GM12878 (cell line): ENCODE data around the gene COL25A1. TPM values are rescaled to one million over a fixed set of nuclear protein-coding genes. Genes with fewer than 3 reads are reported as not detected.

Experiments used
- ATAC-seq: fragments of 200-7000 bp; cut with Tn5 transposase; 3 replicates; pipeline ENCODE4 v1.9.1; 2020; ENCODE audit warnings: mild to moderate bottlenecking, moderate library complexity
- BruUV-seq: library from RNA; stranded (reverse); fragments of 400-500 nt; replicated peaks from 2 replicates; lab custom pipeline; 2021; lab: Mats Ljungman, UMichigan
- CTCF ChIA-PET: fragments of 300-600 bp; sonication (Branson Sonifier 250); formaldehyde crosslinking; extraction: SDS; loops from one replicate; lab custom pipeline; 2021; ENCODE audit warnings: inconsistent platforms; lab: Yijun Ruan, JAX
- POLR2A ChIA-PET: fragments of 350-600 bp; formaldehyde crosslinking; extraction: SDS; loops from one replicate; lab custom pipeline; 2021; ENCODE audit warnings: inconsistent platforms; lab: Charles Lee
- RAD21 ChIA-PET: fragments of 300-600 bp; sonication (Branson Sonifier 250); formaldehyde crosslinking; loops from one replicate; lab custom pipeline; 2023; ENCODE audit warnings: antibody characterized with exemption; ENCODE audit not compliant: unreplicated experiment; lab: Charles Lee
- SMC1A ChIA-PET: fragments of 300-600 bp; sonication (Branson Sonifier 250); formaldehyde crosslinking; loops from one replicate; lab custom pipeline; 2023; ENCODE audit not compliant: unreplicated experiment, uncharacterized antibody; lab: Charles Lee
- DNase-seq: peaks from one replicate; pipeline ENCODE4 v3.0.0-alpha.2; 2011; ENCODE audit warnings: low read depth, low spot score
- FAIRE-seq: peaks from 3 replicates; lab custom pipeline; 2011; peaks lifted over from hg19 to GRCh38; lab: Jason Lieb, UNC
- H2AFZ ChIP-seq: 2 replicates; pipeline ENCODE4 v1.6.0; 2011; ENCODE audit warnings: low read depth, low read length, control low read depth; ENCODE audit not compliant: control insufficient read depth
- H3K27ac ChIP-seq: 2 replicates; pipeline ENCODE4 v1.5.1; 2011; ENCODE audit warnings: control low read depth; ENCODE audit not compliant: control insufficient read depth, insufficient read depth
- H3K27me3 ChIP-seq, 2 experiments: replicated peaks in 1 of 2; 2 replicates each; pipeline versions ENCODE4 v1.6.0 to v1.6.1; 2011; ENCODE audit warnings: low read length in 1 of 2; ENCODE audit not compliant: control insufficient read depth in 2 of 2, insufficient read depth in 2 of 2
- H3K36me3 ChIP-seq, 2 experiments: 2 replicates each; pipeline ENCODE4 v1.5.1; 2011; ENCODE audit warnings: low read length in 1 of 2; ENCODE audit not compliant: control insufficient read depth in 2 of 2, insufficient read depth in 2 of 2
- H3K4me1 ChIP-seq: 2 replicates; pipeline ENCODE4 v1.6.1; 2011; ENCODE audit warnings: mild to moderate bottlenecking, low read length, moderate library complexity, mixed read lengths; ENCODE audit not compliant: control insufficient read depth, insufficient read depth
- H3K4me2 ChIP-seq: 2 replicates; pipeline ENCODE4 v1.6.0; 2011; ENCODE audit warnings: control low read depth; ENCODE audit not compliant: control insufficient read depth, insufficient read depth
- H3K4me3 ChIP-seq: fragments of 200-600 bp; sonication (generic); 2 replicates; pipeline ENCODE4 v1.5.1; 2016
- H3K79me2 ChIP-seq: 2 replicates; pipeline ENCODE4 v1.6.0; 2011; ENCODE audit warnings: low read length; ENCODE audit not compliant: control insufficient read depth, insufficient read depth
- H3K9ac ChIP-seq: 2 replicates; pipeline ENCODE4 v1.8.0; 2011; ENCODE audit warnings: low read length, control low read depth, mixed read lengths; ENCODE audit not compliant: control insufficient read depth, insufficient read depth
- H3K9me3 ChIP-seq: replicated peaks from 3 replicates; pipeline ENCODE4 v1.5.1; 2011; ENCODE audit warnings: mild to moderate bottlenecking, low read length; ENCODE audit not compliant: control insufficient read depth, insufficient read depth
- H4K20me1 ChIP-seq: 2 replicates; pipeline ENCODE4 v1.6.0; 2011; ENCODE audit not compliant: control insufficient read depth, insufficient read depth
- ASH2L ChIP-seq: fragments of 300-600, 200-600 bp; sonication (generic); IDR thresholded peaks from 2 replicates; pipeline ENCODE4 v1.6.1; 2017; ENCODE audit warnings: low read depth, mild to moderate bottlenecking, borderline replicate concordance
- CBX3 ChIP-seq: fragments of 200-600 bp; sonication (generic); IDR thresholded peaks from 2 replicates; pipeline ENCODE4 v1.6.1; 2016; ENCODE audit warnings: low read depth, borderline replicate concordance
- EP300 ChIP-seq, 2 experiments: fragments of 150-350 bp in 1 of 2; IDR thresholded peaks; 2 replicates each; pipeline ENCODE4 v1.6.1; 2011 to 2012; ENCODE audit warnings: low read depth in 2 of 2, low read length in 2 of 2, borderline replicate concordance in 1 of 2, improper control_type of control experiment in 1 of 2, inconsistent platforms in 1 of 2; ENCODE audit not compliant: control insufficient read depth in 1 of 2
- GABPA ChIP-seq: IDR thresholded peaks from 2 replicates; pipeline ENCODE4 v1.6.1; 2014; ENCODE audit warnings: antibody characterized with exemption, low read depth, mild to moderate bottlenecking, inconsistent platforms
- IRF5 ChIP-seq: fragments of 450-650 bp; IDR thresholded peaks from 2 replicates; pipeline ENCODE4 v1.6.1; 2017; ENCODE audit warnings: borderline replicate concordance
- MTA3 ChIP-seq: IDR thresholded peaks from 2 replicates; pipeline ENCODE4 v1.6.1; 2012; ENCODE audit warnings: low read length, inconsistent platforms, borderline replicate concordance
- MYB ChIP-seq: fragments of 150-350 bp; IDR thresholded peaks from 2 replicates; pipeline ENCODE4 v1.6.1; 2014; ENCODE audit warnings: mild to moderate bottlenecking, low read depth, low read length, borderline replicate concordance
- NBN ChIP-seq: fragments of 450-650 bp; IDR thresholded peaks from 2 replicates; pipeline ENCODE4 v1.6.1; 2016
- RB1 ChIP-seq: fragments of 450-650 bp; formaldehyde crosslinking; IDR thresholded peaks from 2 replicates; pipeline ENCODE4 v1.6.1; 2017; ENCODE audit warnings: mild to moderate bottlenecking, borderline replicate concordance
- SMAD5 ChIP-seq: IDR thresholded peaks from 2 replicates; pipeline ENCODE4 v1.6.1; 2016; ENCODE audit warnings: antibody characterized with exemption, low read depth
- SPI1 ChIP-seq: IDR thresholded peaks from 2 replicates; pipeline ENCODE4 v1.6.1; 2011; ENCODE audit warnings: low read depth, mild to moderate bottlenecking, low read length, moderate library complexity, borderline replicate concordance; ENCODE audit not compliant: insufficient read depth
- TAF1 ChIP-seq: IDR thresholded peaks from 2 replicates; pipeline ENCODE4 v1.6.1; 2011; ENCODE audit warnings: mild to moderate bottlenecking, low read depth, low read length, borderline replicate concordance
- YY1 ChIP-seq: IDR thresholded peaks from 2 replicates; pipeline ENCODE4 v1.6.1; 2011; ENCODE audit warnings: low read depth, mild to moderate bottlenecking, low read length
- ZNF687 ChIP-seq: fragments of 450-650 bp; IDR thresholded peaks from 2 replicates; pipeline ENCODE4 v1.6.1; 2017; ENCODE audit warnings: mild to moderate bottlenecking, moderate library complexity
- WGBS: methylation state at CpG from one replicate; pipeline ENCODE4 v1.1.6; 2016; ENCODE audit warnings: low lambda C conversion rate; ENCODE audit not compliant: insufficient replicate concordance, insufficient coverage; ENCODE audit errors: missing lambda C conversion rate; 5-methylcytosine and 5-hydroxymethylcytosine counted together
- in situ Hi-C: fragments of 300-500 bp; cut with MboI; formaldehyde crosslinking; loops from 9 replicates; pipeline ENCODE4 v1.14.3; 2018; ENCODE audit warnings: mixed read lengths
- intact Hi-C: fragments of 100-400 bp; cut with micrococcal nuclease; formaldehyde crosslinking; loops from one replicate; pipeline ENCODE4 v1.14.2; 2022; ENCODE audit not compliant: unreplicated experiment
- polyA plus RNA-seq, 11 experiments: library from polyadenylated mRNA; depleted of rRNA in 4 of 11; unstranded in 6 of 11; stranded (reverse) in 5 of 11; fragments of >200 nt; fragmentation: Nextera tagmentation in 4 of 11; fragmentation: Illumina TruSeq in 1 of 11; extraction: Ambion mirVana in 4 of 11; extraction: Trizol in 1 of 11; gene quantifications; 1 replicate in 1 of 11; 2 replicates in 10 of 11; pipeline versions ENCODE4 v1.2.1 to v1.2.3, GENCODE V29; 2011 to 2016; ENCODE audit warnings: inconsistent platforms in 2 of 11, missing spikeins in 2 of 11, low read depth in 1 of 11
- total RNA-seq, 4 experiments: library from RNA; depleted of rRNA in 3 of 4; stranded (reverse); fragments of >200 nt in 3 of 4; fragmentation: Illumina TruSeq in 1 of 4; extraction: Trizol in 1 of 4; gene quantifications; 2 replicates each; pipeline versions ENCODE4 v1.2.1 to v1.2.3, GENCODE V29; 2013 to 2021

The COL25A1 gene
- total and polyA plus RNA-seq, 10 of the 15 experiments (the other 5 are each of a cell fraction or from before 2014, with no cell fraction given), result 0.01 to 0.26 (median 0.12) TPM; not detected in 6

DNA sequence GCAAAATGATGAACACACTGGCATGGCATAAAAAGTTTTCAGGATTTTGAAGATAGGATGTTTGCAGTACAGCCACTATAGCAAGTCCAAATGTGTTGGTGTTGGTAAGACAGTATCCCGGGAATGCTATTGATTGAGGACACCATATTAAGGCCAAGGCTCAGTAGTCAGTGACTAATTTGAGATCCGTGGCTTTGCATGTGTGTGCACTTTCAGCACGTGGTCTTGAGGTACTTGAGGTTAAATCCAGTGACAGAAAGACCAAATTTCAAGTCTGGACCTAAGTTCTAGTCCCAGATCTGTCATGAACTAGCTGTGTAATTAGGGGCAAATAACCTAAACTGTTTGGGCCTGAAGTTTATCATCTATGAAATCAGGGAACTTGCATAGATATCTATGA lies 463.1 kb downstream of the COL25A1 start (continued):
- TF ChIP-seq YY1 (no peak), GABPA (no peak)

DNA sequence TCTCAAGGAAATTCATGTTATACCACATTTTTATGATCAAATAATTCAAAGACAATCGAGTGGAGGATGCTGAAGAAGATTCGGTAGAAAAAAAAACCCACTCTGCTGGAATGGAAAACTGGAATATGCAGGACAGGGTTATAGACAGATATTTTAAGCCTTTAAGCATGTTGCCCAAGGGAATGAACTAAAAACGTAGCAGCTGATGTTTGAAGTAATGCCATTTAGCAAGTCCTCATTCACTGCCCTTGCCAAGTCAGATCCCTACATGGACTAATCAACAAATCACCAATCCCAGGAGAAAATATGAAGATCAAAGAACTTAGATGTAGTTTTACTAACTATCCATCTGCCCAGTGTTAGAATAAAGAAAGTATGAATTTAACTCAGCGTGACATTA lies 464.0 kb downstream of the COL25A1 start:
- no peak overlapping the region for H2AFZ ChIP-seq
- TF ChIP-seq ZNF687 (no peak), SPI1 (no peak), MYB (no peak), CBX3 (no peak), EP300 (IDR thresholded peaks at IDR 0.05; ENCODE audit: borderline replicate concordance in 1 of 2, control insufficient read depth in 1 of 2, low read depth in 2 of 2, low read length in 2 of 2) (no peak), TAF1 (no peak), SMAD5 (no peak), IRF5 (no peak), ASH2L (no peak), MTA3 (no peak), RB1 (no peak), NBN (no peak)
- TF ChIP-seq, all 136 proteins: peak for 0
- RAD21 ChIA-PET, result interaction anchor here (0.8 kb wide), 1 partner anchor 461 kb away, joined by 3 read pairs; no protein-coding TSS in a partner anchor
- no peaks in the 10 kb centered on the region for H3K36me3 ChIP-seq
- ATAC-seq, result no peak
- no peak for FAIRE-seq
- H3K79me2 ChIP-seq, result no peaks in the 10 kb centered on the region
- CTCF ChIA-PET, result no interaction called here
- no peaks in the 10 kb centered on the region for H4K20me1 ChIP-seq
- H3K9ac ChIP-seq, result no peak overlapping the region
- no peaks in the 10 kb centered on the region for H3K4me1 ChIP-seq
- H3K4me3 ChIP-seq, result no peak overlapping the region
- H3K4me2 ChIP-seq, result no peak overlapping the region
- SMC1A ChIA-PET, result no interaction called here
- no peak overlapping the region for H3K27ac ChIP-seq
- no peaks in the 10 kb centered on the region for H3K27me3 ChIP-seq
- no TSS peak for BruUV-seq
- no peak for DNase-seq
- in situ Hi-C loops, result no loop called here
- 45% methylated on average over 4 of the region's 4 CpGs for WGBS
- POLR2A ChIA-PET, result no interaction called here
- intact Hi-C loops, result loop anchor here (10.0 kb wide), 1 partner anchor 456 kb away; no protein-coding TSS in a partner anchor
- no peaks in the 10 kb centered on the region for H3K9me3 ChIP-seq
